KMS-11 (cell line): Measurements from ENCODE around the gene ARHGAP24.

Source experiments
- H2AFZ ChIP-seq: fragments of 200-600 bp; sonication (generic); 2 replicates; pipeline ENCODE4 v1.6.1; 2016; ENCODE audit warnings: antibody characterized with exemption, mixed run types, low read depth
- H3K27ac ChIP-seq: fragments of 200-600 bp; sonication (generic); 2 replicates; pipeline ENCODE4 v1.6.1; 2016; ENCODE audit warnings: mild to moderate bottlenecking, mixed run types
- H3K27me3 ChIP-seq: fragments of 200-600 bp; sonication (generic); 2 replicates; pipeline ENCODE4 v1.6.1; 2017; ENCODE audit warnings: mild to moderate bottlenecking, low read depth, mixed run types, moderate library complexity; ENCODE audit not compliant: insufficient read depth
- H3K36me3 ChIP-seq: fragments of 200-600 bp; sonication (generic); 2 replicates; pipeline ENCODE4 v1.6.1; 2017; ENCODE audit warnings: mild to moderate bottlenecking, mixed run types; ENCODE audit not compliant: insufficient read depth
- H3K4me1 ChIP-seq: fragments of 200-600 bp; sonication (generic); 2 replicates; pipeline ENCODE4 v1.6.1; 2016; ENCODE audit warnings: mild to moderate bottlenecking, low read depth, mixed run types; ENCODE audit not compliant: poor library complexity, severe bottlenecking
- H3K4me2 ChIP-seq: fragments of 200-600 bp; sonication (generic); 2 replicates; pipeline ENCODE4 v1.7.0; 2016; ENCODE audit warnings: mild to moderate bottlenecking, mixed run types
- H3K4me3 ChIP-seq: fragments of 200-600 bp; sonication (generic); IDR thresholded peaks from 2 replicates; pipeline ENCODE4 v1.6.1; 2017; ENCODE audit warnings: low read depth, low read length, mixed read lengths; ENCODE audit not compliant: insufficient read depth
- H3K79me2 ChIP-seq: fragments of 200-600 bp; sonication (generic); 2 replicates; pipeline ENCODE4 v1.6.1; 2016; ENCODE audit warnings: low read depth, mixed run types; ENCODE audit not compliant: insufficient read depth
- H3K9ac ChIP-seq: fragments of 200-600 bp; sonication (generic); 2 replicates; pipeline ENCODE4 v1.6.1; 2016; ENCODE audit warnings: mild to moderate bottlenecking, mixed run types
- H4K20me1 ChIP-seq: fragments of 200-600 bp; sonication (generic); 2 replicates; pipeline ENCODE4 v1.6.1; 2016; ENCODE audit warnings: mild to moderate bottlenecking, mixed run types; ENCODE audit not compliant: insufficient read depth
- TF ChIP-seq, protein P1 (sequence below): fragments of 200-600 bp; sonication (generic); conservative IDR thresholded peaks from 2 replicates; pipeline ENCODE4 v1.6.1; 2017; ENCODE audit warnings: low read depth, mild to moderate bottlenecking, antibody characterized with exemption, low read length, moderate library complexity, mixed read lengths

Gene ARHGAP24

DNA sequence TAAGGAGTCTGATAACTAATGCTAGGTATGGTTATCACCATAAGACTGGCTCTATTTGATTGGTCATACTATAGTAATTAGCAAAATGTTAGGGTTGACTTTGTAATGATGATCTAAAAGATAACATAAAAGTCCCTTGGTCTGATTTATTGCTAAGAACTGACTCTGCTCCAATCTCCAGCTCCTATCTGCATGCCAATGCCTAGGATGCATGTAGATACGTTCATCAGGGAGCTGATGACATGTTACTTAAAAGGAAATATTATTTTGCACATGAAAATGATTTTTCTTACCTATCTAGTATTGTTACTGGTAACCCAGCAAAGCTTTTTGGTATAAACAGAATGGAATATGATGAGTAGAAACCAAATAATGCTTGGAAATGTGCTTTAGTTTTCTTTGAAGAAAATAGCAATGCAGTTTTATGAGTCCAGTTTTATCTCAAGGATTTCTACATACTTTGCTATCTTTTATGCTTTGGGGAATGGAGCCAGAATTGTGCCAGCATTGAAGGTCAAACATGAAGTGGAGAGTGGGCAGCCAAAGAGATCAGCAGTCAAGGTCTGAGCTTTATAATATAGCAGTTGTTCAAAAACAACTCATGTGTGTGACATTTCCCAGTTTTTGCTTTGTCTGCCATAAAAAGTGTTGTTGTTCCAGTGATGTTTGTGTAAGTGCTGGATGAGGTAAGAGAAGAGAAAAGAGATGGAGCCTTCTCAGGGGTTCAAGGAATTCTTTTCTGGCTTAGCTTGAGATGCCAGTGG lies 121.0 kb downstream of the ARHGAP24 start:
- Histone ChIP-seq H4K20me1 (no peaks in the 10 kb centered on the region), H3K27me3 (no peaks in the 10 kb centered on the region; the same call in 1 of the 2 replicates), H3K4me2 (no peak overlapping the region), H3K79me2 (no peaks in the 10 kb centered on the region), H2AFZ (no peak overlapping the region), H3K36me3 (no peaks in the 10 kb centered on the region), H3K27ac (no peak overlapping the region), H3K4me3 (no peak overlapping the region), H3K4me1 (no peaks in the 10 kb centered on the region), H3K9ac (no peak overlapping the region)
- TF ChIP-seq, protein P1, sequence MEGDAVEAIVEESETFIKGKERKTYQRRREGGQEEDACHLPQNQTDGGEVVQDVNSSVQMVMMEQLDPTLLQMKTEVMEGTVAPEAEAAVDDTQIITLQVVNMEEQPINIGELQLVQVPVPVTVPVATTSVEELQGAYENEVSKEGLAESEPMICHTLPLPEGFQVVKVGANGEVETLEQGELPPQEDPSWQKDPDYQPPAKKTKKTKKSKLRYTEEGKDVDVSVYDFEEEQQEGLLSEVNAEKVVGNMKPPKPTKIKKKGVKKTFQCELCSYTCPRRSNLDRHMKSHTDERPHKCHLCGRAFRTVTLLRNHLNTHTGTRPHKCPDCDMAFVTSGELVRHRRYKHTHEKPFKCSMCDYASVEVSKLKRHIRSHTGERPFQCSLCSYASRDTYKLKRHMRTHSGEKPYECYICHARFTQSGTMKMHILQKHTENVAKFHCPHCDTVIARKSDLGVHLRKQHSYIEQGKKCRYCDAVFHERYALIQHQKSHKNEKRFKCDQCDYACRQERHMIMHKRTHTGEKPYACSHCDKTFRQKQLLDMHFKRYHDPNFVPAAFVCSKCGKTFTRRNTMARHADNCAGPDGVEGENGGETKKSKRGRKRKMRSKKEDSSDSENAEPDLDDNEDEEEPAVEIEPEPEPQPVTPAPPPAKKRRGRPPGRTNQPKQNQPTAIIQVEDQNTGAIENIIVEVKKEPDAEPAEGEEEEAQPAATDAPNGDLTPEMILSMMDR: no peak

DNA sequence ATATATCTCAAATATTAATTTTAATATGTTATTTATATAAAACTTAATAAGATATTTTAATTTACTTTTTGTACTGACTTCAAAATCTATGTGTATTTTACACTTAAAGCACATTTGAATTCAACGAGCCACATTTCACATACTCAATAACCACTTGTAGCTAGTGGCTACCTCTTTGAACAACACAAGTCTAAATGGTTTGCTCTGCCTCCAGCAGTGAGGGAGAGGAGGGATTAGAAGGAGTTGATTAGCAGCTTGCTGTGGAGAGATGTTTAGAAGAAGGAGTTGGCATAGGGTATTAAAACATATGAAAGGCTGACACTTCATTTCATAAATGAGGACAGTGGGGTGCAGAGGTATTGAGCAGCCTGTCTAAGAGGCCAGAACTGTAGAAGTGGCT lies 124.0 kb downstream of the ARHGAP24 start:
- Histone ChIP-seq H3K4me2 (no peak overlapping the region), H3K79me2 (no peaks in the 10 kb centered on the region), H2AFZ (no peak overlapping the region), H3K27me3 (no peaks in the 10 kb centered on the region; the same call in 1 of the 2 replicates), H3K36me3 (no peaks in the 10 kb centered on the region), H3K4me3 (no peak overlapping the region), H3K27ac (no peak overlapping the region), H3K4me1 (peaks cover 11% of the 10 kb centered on the region), H4K20me1 (no peaks in the 10 kb centered on the region), H3K9ac (no peak overlapping the region)
- TF ChIP-seq, protein P1: no peak

DNA sequence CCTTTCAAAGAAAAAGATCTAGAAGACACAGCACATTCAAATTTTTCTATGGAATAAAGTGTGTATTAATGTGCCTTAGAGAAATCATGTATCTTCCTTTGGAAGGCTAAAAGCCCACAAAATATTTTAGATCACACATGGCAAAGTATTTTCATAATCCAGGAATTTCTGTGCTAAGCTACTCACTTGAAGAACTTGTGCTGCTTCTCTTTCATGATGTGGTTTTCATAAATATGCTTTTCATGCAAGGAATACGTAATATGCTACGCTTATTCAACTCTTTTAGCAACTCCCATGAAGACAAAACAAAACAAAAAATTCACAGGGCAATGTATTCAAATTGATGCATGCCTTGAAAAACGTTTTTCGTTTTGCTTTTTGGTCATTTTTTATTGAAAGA lies 125.6 kb downstream of the ARHGAP24 start:
- Histone ChIP-seq H3K27me3 (no peaks in the 10 kb centered on the region; the same call in 1 of the 2 replicates), H2AFZ (no peak overlapping the region), H3K4me2 (no peak overlapping the region), H3K4me3 (no peak overlapping the region), H4K20me1 (no peaks in the 10 kb centered on the region), H3K27ac (no peak overlapping the region), H3K4me1 (peaks cover 16% of the 10 kb centered on the region), H3K9ac (no peak overlapping the region), H3K79me2 (no peaks in the 10 kb centered on the region), H3K36me3 (no peaks in the 10 kb centered on the region)
- TF ChIP-seq, protein P1: no peak

DNA sequence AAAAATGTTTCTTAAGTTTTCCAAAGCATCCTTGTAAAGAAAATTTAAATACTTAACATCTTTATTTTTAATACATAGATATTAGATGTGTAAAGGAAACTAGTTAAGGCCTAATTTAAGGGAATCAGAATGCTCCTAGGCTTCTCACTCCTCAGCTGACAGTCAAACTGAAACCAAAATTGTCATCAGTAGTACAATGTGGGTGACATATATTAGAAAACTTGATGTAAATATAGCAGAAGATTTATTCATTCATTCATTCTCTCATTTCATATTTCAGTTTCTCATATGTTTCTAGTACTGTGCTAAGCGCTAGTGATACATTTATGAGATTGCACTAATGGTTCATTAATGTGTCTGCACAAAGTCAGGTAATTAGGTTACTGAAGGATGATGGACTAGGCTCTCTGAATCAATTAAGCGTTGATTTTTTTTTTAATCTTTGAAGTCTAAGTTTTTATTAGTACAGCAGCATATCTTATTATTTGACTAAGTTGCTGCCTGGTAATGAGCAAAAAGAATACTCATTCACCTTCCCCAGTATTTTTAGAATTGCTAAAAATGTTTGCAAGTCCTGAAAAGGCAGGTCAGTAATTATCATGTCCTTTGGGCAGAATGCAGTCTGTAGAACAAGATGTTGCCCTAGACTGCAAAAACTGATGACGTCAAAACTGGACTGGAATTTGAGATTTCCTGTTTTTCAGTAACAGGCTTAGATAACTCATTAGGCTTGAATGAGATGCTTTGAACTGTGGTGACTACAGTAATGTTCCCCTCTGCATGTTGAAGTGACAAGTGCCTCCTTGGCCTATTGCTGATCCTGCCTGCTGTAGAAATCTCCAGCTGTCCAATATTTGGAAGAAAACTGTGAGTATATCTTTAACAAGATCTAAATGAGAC lies 128.7 kb downstream of the ARHGAP24 start:
- H3K79me2 ChIP-seq: no peaks in the 10 kb centered on the region

More for the DNA sequence above, 128.7 kb downstream of the ARHGAP24 start:
- Histone ChIP-seq H4K20me1 (no peaks in the 10 kb centered on the region), H3K27me3 (no peaks in the 10 kb centered on the region), H3K4me3 (no peak overlapping the region), H3K9ac (no peak overlapping the region), H3K27ac (no peak overlapping the region), H3K36me3 (no peaks in the 10 kb centered on the region), H3K4me1 (peaks cover 38% of the 10 kb centered on the region), H3K4me2 (peak overlapping the region; percentile 29), H2AFZ (no peak overlapping the region)
- TF ChIP-seq, protein P1: no peak
